ES-I3 (cell line): ENCODE measurements around the gene MSH6.

Source experiments
- H3K36me3 ChIP-seq: 2 replicates; pipeline ENCODE4 v1.6.1; 2013; ENCODE audit warnings: mild to moderate bottlenecking, low read length, control low read depth, moderate library complexity; ENCODE audit not compliant: insufficient read depth
- H3K4me1 ChIP-seq: 2 replicates; pipeline ENCODE4 v1.6.1; 2013; ENCODE audit warnings: mild to moderate bottlenecking, control low read depth, low read length; ENCODE audit not compliant: insufficient read depth
- H3K9ac ChIP-seq: 2 replicates; pipeline ENCODE4 v1.6.1; 2013; ENCODE audit warnings: low read depth, mild to moderate bottlenecking, low read length, moderate library complexity
- H3K9me3 ChIP-seq: 2 replicates; pipeline ENCODE4 v1.6.1; 2013; ENCODE audit warnings: mild to moderate bottlenecking, low read length, moderate library complexity; ENCODE audit not compliant: control insufficient read depth, insufficient read depth

Gene MSH6

GRCh38 chr2:47771211-47771610, 11.7 kb upstream of the MSH6 start:
- Histone ChIP-seq H3K9ac (no peak overlapping the region), H3K36me3 (no peaks in the 10 kb centered on the region), H3K9me3 (peaks cover 7% of the 10 kb centered on the region; the same call in 1 of the 2 replicates), H3K4me1 (no peaks in the 10 kb centered on the region; the same call in 1 of the 2 replicates)

DNA sequence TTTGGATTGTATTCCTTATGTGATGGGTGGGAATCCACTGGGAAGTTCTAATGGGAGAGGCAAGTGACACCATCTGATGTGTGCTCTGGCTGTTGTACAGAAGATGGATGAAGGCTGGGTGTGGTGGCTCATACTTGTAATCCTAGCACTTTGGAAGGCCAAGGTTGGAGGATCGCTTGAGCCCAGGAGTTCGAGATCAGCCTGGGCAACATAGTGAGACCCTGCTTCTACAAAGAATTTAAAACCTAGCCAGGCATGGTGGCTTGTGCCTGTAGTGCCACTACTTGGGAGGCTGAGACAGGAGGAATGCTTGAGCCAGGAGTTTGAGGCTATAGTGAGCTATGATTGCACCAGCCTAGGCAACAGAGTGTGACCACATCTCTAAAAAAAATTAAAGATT, 10.6 kb upstream of the MSH6 start:
- Histone ChIP-seq H3K9me3 (peaks cover 7% of the 10 kb centered on the region; the same call in 1 of the 2 replicates), H3K4me1 (peaks cover 7% of the 10 kb centered on the region), H3K9ac (no peak overlapping the region), H3K36me3 (no peaks in the 10 kb centered on the region)

DNA sequence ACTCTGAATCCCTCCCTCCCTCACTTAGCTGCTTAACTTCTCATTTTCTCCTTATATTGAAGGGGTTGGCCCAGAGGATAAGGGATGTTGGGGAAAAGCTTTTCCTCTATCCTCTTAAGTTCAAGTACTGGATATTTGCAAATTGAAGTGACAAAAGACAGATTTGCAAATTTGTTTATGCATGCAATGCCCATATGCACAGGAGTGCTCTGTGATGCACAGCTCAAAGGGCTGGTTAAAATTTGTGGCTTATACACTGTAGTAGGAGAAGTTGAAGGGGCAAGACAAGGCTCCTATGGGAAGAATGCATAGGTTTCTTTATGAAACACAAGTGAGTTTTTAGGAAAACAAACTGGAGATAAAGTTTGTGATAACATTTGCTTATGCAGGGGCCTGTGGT, 8.4 kb upstream of the MSH6 start:
- Histone ChIP-seq H3K4me1 (peaks cover 11% of the 10 kb centered on the region), H3K9ac (no peak overlapping the region), H3K36me3 (no peaks in the 10 kb centered on the region), H3K9me3 (peaks cover 7% of the 10 kb centered on the region; the same call in 1 of the 2 replicates)

DNA sequence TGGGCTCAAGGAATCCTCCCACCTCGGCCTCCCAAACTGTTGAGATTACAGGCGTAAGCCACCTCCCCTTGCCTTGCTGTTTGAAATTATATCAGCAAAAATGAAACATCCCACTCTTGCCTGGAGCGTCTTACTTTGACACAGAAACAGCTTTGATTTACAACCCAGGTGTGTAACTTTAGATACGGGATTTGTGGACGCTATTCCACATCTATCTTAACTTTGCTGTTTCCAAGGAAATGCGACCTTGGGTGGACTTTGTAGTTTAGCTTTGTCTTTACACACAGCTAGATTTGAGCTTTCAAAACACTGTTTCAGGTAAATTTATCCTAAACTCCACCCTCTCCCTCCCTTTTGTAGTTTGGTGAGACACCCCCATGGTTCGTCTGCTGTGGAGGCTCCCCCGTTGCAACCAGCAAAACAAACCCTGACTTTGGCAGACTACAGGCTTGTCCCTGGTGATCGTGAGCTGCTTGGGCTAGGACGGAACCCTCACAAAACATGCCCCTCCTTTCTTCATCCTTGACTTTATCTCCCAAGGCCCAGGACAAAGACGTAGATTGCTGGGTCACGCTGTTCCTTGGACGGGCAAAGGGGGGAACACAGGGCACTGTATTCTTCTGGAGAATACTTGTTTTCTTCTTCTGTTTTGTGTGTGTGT, 5.5 kb upstream of the MSH6 start:
- Histone ChIP-seq H3K4me1 (peaks cover 11% of the 10 kb centered on the region), H3K9ac (no peak overlapping the region), H3K36me3 (no peaks in the 10 kb centered on the region)

DNA sequence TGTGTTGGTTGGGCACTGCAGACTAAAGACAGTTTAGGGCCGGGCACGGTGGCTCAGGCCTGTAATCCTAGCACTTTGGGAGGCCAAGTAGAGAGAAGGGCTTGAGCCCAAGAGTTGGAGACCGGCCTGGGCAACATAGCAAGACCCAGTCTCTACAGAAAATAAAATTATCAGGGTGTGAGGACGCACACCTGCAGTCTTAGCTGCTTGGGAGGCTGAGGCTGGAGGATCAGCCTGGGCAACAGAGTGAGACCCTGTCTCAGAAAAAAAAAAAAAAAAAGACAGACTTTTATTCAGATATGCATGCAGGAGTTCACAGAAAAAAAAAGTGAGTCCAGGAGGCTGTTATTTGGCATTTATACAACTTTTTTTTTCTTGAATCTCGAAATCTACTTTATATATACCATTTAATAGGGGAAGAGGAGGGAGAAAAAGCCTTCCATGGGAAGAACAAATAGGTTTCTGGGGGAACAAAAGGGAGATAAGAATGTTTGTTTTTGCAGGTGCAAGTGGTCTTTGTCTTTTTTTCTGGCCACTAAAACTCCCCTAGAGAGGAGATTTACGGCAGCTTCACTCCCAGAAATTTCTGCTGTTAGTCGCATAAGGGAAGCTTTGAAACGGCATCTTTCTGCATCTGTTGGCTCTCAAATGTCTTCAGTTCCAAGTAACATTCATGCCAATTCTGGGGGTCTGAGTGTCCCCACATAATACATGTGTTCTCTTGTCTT, 4.1 kb upstream of the MSH6 start:
- no peaks in the 10 kb centered on the region for H3K9me3 ChIP-seq
- H3K9ac ChIP-seq: no peak overlapping the region
- H3K36me3 ChIP-seq: no peaks in the 10 kb centered on the region
- peaks cover 11% of the 10 kb centered on the region for H3K4me1 ChIP-seq

More for the DNA sequence above, 5.5 kb upstream of the MSH6 start:
- H3K9me3 ChIP-seq: no peaks in the 10 kb centered on the region

GRCh38 chr2:47779426-47779790, 3.5 kb upstream of the MSH6 start:
- Histone ChIP-seq H3K9ac (no peak overlapping the region), H3K36me3 (no peaks in the 10 kb centered on the region), H3K4me1 (peaks cover 11% of the 10 kb centered on the region), H3K9me3 (no peaks in the 10 kb centered on the region)

GRCh38 chr2:47782381-47782670, 619 bp upstream of the MSH6 start:
- H3K4me1 ChIP-seq: peaks cover 16% of the 10 kb centered on the region
- no peaks in the 10 kb centered on the region; the same call in 1 of the 2 replicates for H3K36me3 ChIP-seq
- H3K9ac ChIP-seq: peak overlapping the region; percentile 69
- H3K9me3 ChIP-seq: no peaks in the 10 kb centered on the region

DNA sequence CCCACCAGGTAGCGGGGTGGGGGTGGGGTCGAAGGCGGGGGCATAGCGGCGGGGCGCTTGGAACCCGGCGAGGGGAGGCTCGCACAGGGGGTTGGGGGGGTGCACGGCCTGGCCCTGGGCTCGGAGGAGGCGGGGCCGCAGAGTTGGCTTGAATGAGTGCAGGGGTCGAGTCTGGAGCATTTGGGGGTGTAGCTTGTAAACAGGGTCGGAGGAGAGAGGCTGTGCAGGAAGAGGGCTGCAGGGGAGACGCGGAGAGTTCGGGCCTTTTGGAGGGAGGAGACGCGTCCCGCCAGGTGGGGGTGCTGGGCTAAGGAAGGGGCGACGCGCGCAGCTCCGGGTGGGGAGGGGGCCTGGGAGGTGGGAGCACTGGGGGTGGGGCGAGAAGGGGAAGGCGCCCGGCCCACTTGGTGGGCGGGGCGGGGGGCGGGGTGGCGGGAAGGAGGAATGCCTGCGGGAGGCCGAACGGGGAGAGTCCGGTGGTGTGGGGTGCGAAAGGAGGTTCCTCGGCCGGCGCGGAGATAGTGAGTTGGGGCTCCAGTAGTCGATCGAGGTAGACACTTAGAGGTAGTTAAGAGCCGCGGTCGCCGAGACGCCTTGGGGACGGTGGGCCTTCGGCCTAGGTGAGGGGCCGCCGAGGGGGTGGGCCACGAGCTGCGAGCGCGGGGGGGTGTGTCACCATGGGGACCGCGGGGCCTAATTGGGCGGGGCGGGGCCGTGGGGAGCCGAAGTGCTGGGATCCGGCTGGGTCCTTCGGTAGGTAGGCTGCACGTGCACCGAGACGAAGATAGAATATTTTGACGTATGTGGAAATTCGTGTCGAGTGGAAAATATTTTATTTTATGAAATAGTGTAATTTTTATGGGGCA, 774 bp downstream of the MSH6 start:
- Histone ChIP-seq H3K4me1 (peaks cover 11% of the 10 kb centered on the region), H3K36me3 (no peaks in the 10 kb centered on the region; the same call in 1 of the 2 replicates), H3K9me3 (no peaks in the 10 kb centered on the region), H3K9ac (peak overlapping the region; percentile 72)

DNA sequence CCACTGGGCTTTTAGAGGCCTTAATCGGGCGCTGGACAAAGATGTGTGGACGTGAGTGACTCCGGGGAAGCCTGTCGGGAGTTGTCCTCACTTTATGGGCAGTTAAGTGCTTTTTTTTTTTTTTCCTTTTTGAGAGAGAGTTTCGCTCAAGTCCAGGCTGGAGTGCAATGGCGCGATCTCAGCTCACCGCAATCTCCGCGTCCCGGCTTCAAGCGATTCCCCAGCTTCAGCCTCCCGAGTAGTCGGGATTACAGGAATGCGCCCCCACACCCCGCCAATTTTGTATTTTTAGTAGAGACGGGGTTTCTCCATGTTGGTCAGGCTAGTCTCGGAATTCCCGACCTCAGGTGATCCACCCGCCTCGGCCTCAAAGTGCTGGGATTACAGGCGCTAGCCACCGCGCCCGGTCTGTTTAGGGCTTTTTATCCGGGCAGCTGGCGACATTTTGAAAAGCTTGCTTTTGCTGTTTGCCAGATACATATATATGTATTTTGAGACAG, 1.5 kb downstream of the MSH6 start:
- peaks cover 11% of the 10 kb centered on the region for H3K4me1 ChIP-seq
- peak overlapping the region; percentile 72 for H3K9ac ChIP-seq
- no peaks in the 10 kb centered on the region for H3K9me3 ChIP-seq
- H3K36me3 ChIP-seq: no peaks in the 10 kb centered on the region; the same call in 1 of the 2 replicates

GRCh38 chr2:47785986-47786385, 3.0 kb downstream of the MSH6 start:
- Histone ChIP-seq H3K36me3 (peaks cover 2% of the 10 kb centered on the region; the same call in 1 of the 2 replicates), H3K4me1 (peaks cover 11% of the 10 kb centered on the region), H3K9ac (no peak overlapping the region; the same call in 1 of the 2 replicates), H3K9me3 (no peaks in the 10 kb centered on the region)

- no peaks in the 10 kb centered on the region for H3K4me1 ChIP-seq
- H3K36me3 ChIP-seq: peaks cover 56% of the 10 kb centered on the region
These were observed 13.2 kb downstream of the MSH6 start for GRCh38 chr2:47796090-47796697.

DNA sequence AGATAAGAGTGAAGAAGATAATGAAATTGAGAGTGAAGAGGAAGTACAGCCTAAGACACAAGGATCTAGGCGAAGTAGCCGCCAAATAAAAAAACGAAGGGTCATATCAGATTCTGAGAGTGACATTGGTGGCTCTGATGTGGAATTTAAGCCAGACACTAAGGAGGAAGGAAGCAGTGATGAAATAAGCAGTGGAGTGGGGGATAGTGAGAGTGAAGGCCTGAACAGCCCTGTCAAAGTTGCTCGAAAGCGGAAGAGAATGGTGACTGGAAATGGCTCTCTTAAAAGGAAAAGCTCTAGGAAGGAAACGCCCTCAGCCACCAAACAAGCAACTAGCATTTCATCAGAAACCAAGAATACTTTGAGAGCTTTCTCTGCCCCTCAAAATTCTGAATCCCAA, 15.7 kb downstream of the MSH6 start:
- Histone ChIP-seq H3K4me1 (no peaks in the 10 kb centered on the region), H3K36me3 (peaks cover 74% of the 10 kb centered on the region), H3K9me3 (no peaks in the 10 kb centered on the region), H3K9ac (no peak overlapping the region)

More at GRCh38 chr2:47796090-47796697, 13.2 kb downstream of the MSH6 start:
- no peaks in the 10 kb centered on the region for H3K9me3 ChIP-seq
- H3K9ac ChIP-seq: no peak overlapping the region

- no peaks in the 10 kb centered on the region for H3K9me3 ChIP-seq
- no peak overlapping the region for H3K9ac ChIP-seq
- peaks cover 79% of the 10 kb centered on the region for H3K36me3 ChIP-seq
These were observed 16.2 kb downstream of the MSH6 start for GRCh38 chr2:47799031-47799609.

DNA sequence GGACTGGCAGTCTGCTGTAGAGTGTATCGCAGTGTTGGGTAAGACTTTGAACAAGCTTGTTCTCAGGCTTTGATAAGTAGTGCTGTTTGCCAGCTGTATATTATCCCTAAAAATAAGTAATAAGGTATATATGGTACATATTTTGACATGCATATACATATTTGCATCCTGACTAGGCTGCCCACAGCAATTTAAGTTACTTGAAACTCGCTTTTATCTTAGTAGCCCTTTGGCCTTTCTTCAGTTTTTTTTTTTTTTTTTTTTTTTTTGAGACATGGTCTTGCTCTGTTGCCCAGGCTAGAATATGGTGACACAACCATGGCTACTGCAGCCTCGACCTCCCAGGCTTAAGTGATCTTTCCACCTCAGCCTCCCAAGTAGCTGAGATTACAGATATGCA, 18.2 kb downstream of the MSH6 start:
- H3K36me3 ChIP-seq: peaks cover 83% of the 10 kb centered on the region

More at GRCh38 chr2:47799031-47799609, 16.2 kb downstream of the MSH6 start:
- H3K4me1 ChIP-seq: no peaks in the 10 kb centered on the region

More for the DNA sequence above, 18.2 kb downstream of the MSH6 start:
- H3K9ac ChIP-seq: no peak overlapping the region
- no peaks in the 10 kb centered on the region for H3K9me3 ChIP-seq
- no peaks in the 10 kb centered on the region for H3K4me1 ChIP-seq
